ENCODE measurements around the gene RBFOX2.

DNA sequence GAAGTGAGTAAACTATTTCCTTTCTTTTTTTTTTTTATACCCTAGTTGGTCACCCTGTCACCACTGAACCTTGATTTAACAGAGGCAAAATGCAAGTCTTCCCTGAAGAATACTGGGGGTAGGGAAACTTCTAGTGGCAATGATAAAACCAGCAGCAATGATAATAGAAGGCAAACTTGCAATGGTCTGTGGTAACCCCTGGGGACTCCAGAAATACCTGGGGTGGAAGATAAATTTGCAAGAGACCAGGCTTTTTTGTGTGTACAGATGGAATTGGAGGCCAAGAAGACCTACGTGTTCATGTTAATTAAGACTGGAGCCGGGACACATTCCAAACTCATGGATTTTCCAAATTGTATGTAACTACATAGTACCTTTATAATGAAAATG lies 299.3 kb downstream of the RBFOX2 start:
- TF ChIP-seq, protein P1, sequence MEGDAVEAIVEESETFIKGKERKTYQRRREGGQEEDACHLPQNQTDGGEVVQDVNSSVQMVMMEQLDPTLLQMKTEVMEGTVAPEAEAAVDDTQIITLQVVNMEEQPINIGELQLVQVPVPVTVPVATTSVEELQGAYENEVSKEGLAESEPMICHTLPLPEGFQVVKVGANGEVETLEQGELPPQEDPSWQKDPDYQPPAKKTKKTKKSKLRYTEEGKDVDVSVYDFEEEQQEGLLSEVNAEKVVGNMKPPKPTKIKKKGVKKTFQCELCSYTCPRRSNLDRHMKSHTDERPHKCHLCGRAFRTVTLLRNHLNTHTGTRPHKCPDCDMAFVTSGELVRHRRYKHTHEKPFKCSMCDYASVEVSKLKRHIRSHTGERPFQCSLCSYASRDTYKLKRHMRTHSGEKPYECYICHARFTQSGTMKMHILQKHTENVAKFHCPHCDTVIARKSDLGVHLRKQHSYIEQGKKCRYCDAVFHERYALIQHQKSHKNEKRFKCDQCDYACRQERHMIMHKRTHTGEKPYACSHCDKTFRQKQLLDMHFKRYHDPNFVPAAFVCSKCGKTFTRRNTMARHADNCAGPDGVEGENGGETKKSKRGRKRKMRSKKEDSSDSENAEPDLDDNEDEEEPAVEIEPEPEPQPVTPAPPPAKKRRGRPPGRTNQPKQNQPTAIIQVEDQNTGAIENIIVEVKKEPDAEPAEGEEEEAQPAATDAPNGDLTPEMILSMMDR (IDR thresholded peaks at IDR 0.05 in 8 of 11, conservative IDR thresholded peaks at IDR 0.05 in 3 of 11): no peak
- TF ChIP-seq POLR2A (IDR thresholded peaks at IDR 0.05) (no peak), POLR2AphosphoS5 (IDR thresholded peaks at IDR 0.05) (no peak)
